ENCODE data around the gene UIMC1.

Gene UIMC1

GRCh38 chr5:176865964-176866363, 140.6 kb downstream of the UIMC1 start:
- H3K36me3 ChIP-seq (ENCODE audit: control insufficient read depth, insufficient read depth, low read length, severe bottlenecking), result no peaks in the 10 kb centered on the region
- no peak for DNase-seq (ENCODE audit: low read depth)
- H3K27me3 ChIP-seq (replicated peaks; ENCODE audit: control insufficient read depth, insufficient read depth, low read length), result peaks cover 65% of the 10 kb centered on the region
- H3K9me3 ChIP-seq (ENCODE audit: control insufficient read depth, low read length), result no peaks in the 10 kb centered on the region
- no peak overlapping the region for H3K9ac ChIP-seq (ENCODE audit: low read length)
- H3K4me3 ChIP-seq (ENCODE audit: low read length), result no peak overlapping the region
- H3K4me1 ChIP-seq (ENCODE audit: control insufficient read depth, insufficient read depth, low read length), result no peaks in the 10 kb centered on the region

- Histone ChIP-seq H3K36me3 (ENCODE audit: control insufficient read depth, insufficient read depth, low read length, severe bottlenecking) (no peaks in the 10 kb centered on the region), H3K4me3 (ENCODE audit: low read length) (no peak overlapping the region), H3K9ac (ENCODE audit: low read length) (no peak overlapping the region), H3K9me3 (ENCODE audit: control insufficient read depth, low read length) (no peaks in the 10 kb centered on the region), H3K27me3 (replicated peaks; ENCODE audit: control insufficient read depth, insufficient read depth, low read length) (peaks cover 68% of the 10 kb centered on the region), H3K4me1 (ENCODE audit: control insufficient read depth, insufficient read depth, low read length) (no peaks in the 10 kb centered on the region)
- DNase-seq (ENCODE audit: low read depth), result no peak
Observed at GRCh38 chr5:176864755-176865154, 141.8 kb downstream of the UIMC1 start.

- no peak for DNase-seq (ENCODE audit: low read depth)
- H3K9me3 ChIP-seq (ENCODE audit: control insufficient read depth, low read length), result no peaks in the 10 kb centered on the region
- peaks cover 68% of the 10 kb centered on the region for H3K27me3 ChIP-seq (replicated peaks; ENCODE audit: control insufficient read depth, insufficient read depth, low read length)
- no peaks in the 10 kb centered on the region for H3K36me3 ChIP-seq (ENCODE audit: control insufficient read depth, insufficient read depth, low read length, severe bottlenecking)
- no peak overlapping the region for H3K4me3 ChIP-seq (ENCODE audit: low read length)
- no peak overlapping the region for H3K9ac ChIP-seq (ENCODE audit: low read length)
- H3K4me1 ChIP-seq (ENCODE audit: control insufficient read depth, insufficient read depth, low read length), result no peaks in the 10 kb centered on the region
Observed at GRCh38 chr5:176863765-176864098, 142.8 kb downstream of the UIMC1 start.

DNA sequence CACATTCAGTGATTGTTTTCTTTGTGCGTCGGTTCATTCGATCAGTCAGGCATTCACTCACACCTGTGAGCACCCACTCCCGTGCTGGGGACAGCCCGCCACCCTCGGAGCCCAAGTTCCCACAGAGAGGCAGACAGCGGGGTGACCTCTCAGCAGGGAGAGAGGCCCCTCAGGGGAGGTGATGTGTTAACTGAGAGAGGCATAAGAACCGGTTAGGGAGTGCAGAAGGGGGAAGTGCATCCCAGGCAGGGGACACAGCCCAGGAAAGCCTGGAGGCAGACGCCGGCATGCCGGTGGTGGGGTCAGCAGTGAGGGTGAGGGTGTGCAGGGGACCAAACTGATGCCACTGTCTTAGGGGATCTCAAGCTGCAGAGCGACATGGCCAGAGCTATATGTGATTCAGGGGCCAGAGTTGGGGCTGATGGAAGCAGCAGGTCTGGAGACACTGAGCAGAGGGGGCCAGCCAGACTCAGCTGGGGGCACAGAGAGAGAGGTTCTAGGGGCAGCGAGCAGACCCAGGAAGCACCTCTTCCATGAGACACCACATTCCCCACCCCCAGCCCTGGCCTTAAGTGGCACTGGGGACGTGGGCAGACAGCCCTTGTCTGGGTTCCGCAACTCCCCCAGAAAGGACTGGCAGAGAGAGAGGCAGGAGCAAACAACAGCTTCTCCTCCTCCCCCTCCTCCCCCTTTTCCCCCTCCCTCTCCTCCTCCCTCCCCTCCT, 143.4 kb downstream of the UIMC1 start:
- Histone ChIP-seq H3K4me3 (ENCODE audit: low read length) (no peak overlapping the region), H3K9ac (ENCODE audit: low read length) (no peak overlapping the region), H3K36me3 (ENCODE audit: control insufficient read depth, insufficient read depth, low read length, severe bottlenecking) (no peaks in the 10 kb centered on the region), H3K4me1 (ENCODE audit: control insufficient read depth, insufficient read depth, low read length) (no peaks in the 10 kb centered on the region), H3K27me3 (replicated peaks; ENCODE audit: control insufficient read depth, insufficient read depth, low read length) (peaks cover 64% of the 10 kb centered on the region), H3K9me3 (ENCODE audit: control insufficient read depth, low read length) (no peaks in the 10 kb centered on the region)
- no peak for DNase-seq (ENCODE audit: low read depth)

DNA sequence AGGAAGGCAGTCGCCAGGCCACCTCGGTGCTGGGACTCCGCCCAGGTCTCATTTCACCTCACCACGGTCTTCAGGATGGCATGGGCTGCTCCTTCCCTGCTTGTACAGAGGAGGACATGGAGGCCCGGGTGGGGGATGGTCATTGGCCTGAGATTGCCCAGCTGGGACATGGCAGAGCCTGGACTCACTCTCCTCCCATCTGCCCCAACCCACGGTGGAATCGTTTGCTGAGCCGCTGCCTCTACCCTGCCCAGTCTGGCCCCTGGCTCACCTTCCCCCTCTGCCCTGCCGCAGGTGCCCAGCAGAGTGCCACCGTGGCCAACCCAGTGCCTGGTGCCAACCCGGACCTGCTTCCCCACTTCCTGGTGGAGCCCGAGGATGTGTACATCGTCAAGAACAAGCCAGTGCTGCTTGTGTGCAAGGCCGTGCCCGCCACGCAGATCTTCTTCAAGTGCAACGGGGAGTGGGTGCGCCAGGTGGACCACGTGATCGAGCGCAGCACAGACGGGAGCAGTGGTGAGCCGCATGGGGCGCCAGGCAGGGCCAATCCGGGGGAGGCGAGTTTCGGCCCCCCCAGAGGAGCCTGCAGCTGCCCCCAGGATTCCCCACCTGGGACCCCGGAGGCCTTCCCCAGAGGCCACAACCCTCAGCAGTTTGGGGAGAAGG, 144.1 kb downstream of the UIMC1 start:
- H3K36me3 ChIP-seq (ENCODE audit: control insufficient read depth, insufficient read depth, low read length, severe bottlenecking), result no peaks in the 10 kb centered on the region
- H3K4me3 ChIP-seq (ENCODE audit: low read length), result no peak overlapping the region
- peaks cover 66% of the 10 kb centered on the region for H3K27me3 ChIP-seq (replicated peaks; ENCODE audit: control insufficient read depth, insufficient read depth, low read length)
- H3K9ac ChIP-seq (ENCODE audit: low read length), result no peak overlapping the region
- DNase-seq (ENCODE audit: low read depth), result no peak
- no peaks in the 10 kb centered on the region for H3K4me1 ChIP-seq (ENCODE audit: control insufficient read depth, insufficient read depth, low read length)
- no peaks in the 10 kb centered on the region for H3K9me3 ChIP-seq (ENCODE audit: control insufficient read depth, low read length)

DNA sequence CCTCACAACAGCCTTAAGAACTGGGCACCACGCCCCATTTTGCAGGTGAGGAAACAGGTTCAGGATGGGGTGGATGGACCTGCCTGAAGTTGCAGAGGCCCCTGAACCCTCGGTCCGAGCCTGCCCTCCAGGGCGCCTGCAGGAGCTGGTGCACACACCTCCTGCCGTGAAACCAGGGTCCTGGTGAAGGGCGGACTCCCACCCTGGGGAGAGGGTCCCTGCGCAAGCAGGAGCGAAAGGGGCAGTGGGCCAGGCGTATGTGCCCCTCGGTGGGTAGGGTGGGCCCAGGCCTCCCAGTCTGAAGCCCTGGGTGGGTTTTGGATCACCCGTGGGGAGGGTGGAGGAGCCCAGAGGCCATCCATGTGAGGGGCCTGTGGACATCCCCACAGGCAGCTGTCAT, 145.3 kb downstream of the UIMC1 start:
- H3K27me3 ChIP-seq (replicated peaks; ENCODE audit: control insufficient read depth, insufficient read depth, low read length), result peaks cover 66% of the 10 kb centered on the region
- no peaks in the 10 kb centered on the region for H3K36me3 ChIP-seq (ENCODE audit: control insufficient read depth, insufficient read depth, low read length, severe bottlenecking)
- no peak for DNase-seq (ENCODE audit: low read depth)
- H3K9me3 ChIP-seq (ENCODE audit: control insufficient read depth, low read length), result no peaks in the 10 kb centered on the region
- H3K9ac ChIP-seq (ENCODE audit: low read length), result no peak overlapping the region
- H3K4me3 ChIP-seq (ENCODE audit: low read length), result no peak overlapping the region
- no peaks in the 10 kb centered on the region for H3K4me1 ChIP-seq (ENCODE audit: control insufficient read depth, insufficient read depth, low read length)

- H3K9me3 ChIP-seq (ENCODE audit: control insufficient read depth, low read length), result no peaks in the 10 kb centered on the region
- H3K36me3 ChIP-seq (ENCODE audit: control insufficient read depth, insufficient read depth, low read length, severe bottlenecking), result no peaks in the 10 kb centered on the region
- no peak for DNase-seq (ENCODE audit: low read depth)
- peaks cover 61% of the 10 kb centered on the region for H3K27me3 ChIP-seq (replicated peaks; ENCODE audit: control insufficient read depth, insufficient read depth, low read length)
- no peak overlapping the region for H3K4me3 ChIP-seq (ENCODE audit: low read length)
- no peaks in the 10 kb centered on the region for H3K4me1 ChIP-seq (ENCODE audit: control insufficient read depth, insufficient read depth, low read length)
- H3K9ac ChIP-seq (ENCODE audit: low read length), result no peak overlapping the region
Observed at GRCh38 chr5:176860381-176860780, 146.2 kb downstream of the UIMC1 start.

DNA sequence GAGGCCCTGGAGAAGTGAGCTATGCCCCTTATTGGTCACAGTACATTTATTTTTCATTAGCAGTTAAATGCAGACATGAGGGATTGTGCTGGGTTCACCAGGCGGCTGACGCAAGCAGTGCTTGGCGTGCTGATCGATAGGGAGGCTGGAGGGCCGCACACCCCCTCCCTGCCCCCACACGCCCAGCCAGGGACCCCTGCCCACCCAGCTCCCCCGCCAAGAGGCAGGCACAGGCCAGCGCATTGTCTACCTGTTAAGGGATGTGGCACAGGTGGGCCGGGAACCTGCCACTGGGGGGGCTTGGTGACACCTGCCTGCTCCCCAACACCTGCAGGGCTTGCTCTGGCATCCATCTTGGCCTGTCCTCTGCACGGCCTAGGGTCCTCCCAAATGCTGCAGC, 146.7 kb downstream of the UIMC1 start:
- Histone ChIP-seq H3K9ac (ENCODE audit: low read length) (no peak overlapping the region), H3K9me3 (ENCODE audit: control insufficient read depth, low read length) (no peaks in the 10 kb centered on the region), H3K27me3 (replicated peaks; ENCODE audit: control insufficient read depth, insufficient read depth, low read length) (peaks cover 62% of the 10 kb centered on the region), H3K4me1 (ENCODE audit: control insufficient read depth, insufficient read depth, low read length) (no peaks in the 10 kb centered on the region), H3K36me3 (ENCODE audit: control insufficient read depth, insufficient read depth, low read length, severe bottlenecking) (no peaks in the 10 kb centered on the region), H3K4me3 (ENCODE audit: low read length) (no peak overlapping the region)
- no peak for DNase-seq (ENCODE audit: low read depth)

DNA sequence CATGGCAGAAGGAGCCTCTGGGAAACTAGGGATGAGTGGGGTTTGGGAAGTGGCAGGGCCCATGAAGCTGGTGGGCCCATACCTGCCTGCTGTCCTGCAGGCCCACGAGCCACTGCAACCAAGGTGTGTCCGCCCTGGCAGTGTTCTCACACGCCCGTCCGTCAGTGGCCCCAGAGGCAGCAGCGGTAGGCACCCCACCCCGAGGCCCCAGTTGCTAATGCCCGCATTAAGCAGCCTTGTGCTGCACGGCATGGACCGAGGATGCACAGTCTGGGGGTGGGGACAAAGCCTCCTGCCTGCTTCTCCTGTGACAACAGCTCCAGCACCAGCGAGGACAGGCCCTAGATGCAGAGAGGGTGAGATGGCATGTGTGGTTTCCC, 148.7 kb downstream of the UIMC1 start:
- Histone ChIP-seq H3K4me3 (ENCODE audit: low read length) (no peak overlapping the region), H3K9me3 (ENCODE audit: control insufficient read depth, low read length) (no peaks in the 10 kb centered on the region), H3K36me3 (ENCODE audit: control insufficient read depth, insufficient read depth, low read length, severe bottlenecking) (no peaks in the 10 kb centered on the region), H3K9ac (ENCODE audit: low read length) (no peak overlapping the region), H3K27me3 (replicated peaks; ENCODE audit: control insufficient read depth, insufficient read depth, low read length) (peaks cover 61% of the 10 kb centered on the region), H3K4me1 (ENCODE audit: control insufficient read depth, insufficient read depth, low read length) (no peaks in the 10 kb centered on the region)
- no peak for DNase-seq (ENCODE audit: low read depth)

- Histone ChIP-seq H3K36me3 (ENCODE audit: control insufficient read depth, insufficient read depth, low read length, severe bottlenecking) (no peaks in the 10 kb centered on the region), H3K9ac (ENCODE audit: low read length) (no peak overlapping the region), H3K4me1 (ENCODE audit: control insufficient read depth, insufficient read depth, low read length) (no peaks in the 10 kb centered on the region), H3K27me3 (replicated peaks; ENCODE audit: control insufficient read depth, insufficient read depth, low read length) (peaks cover 60% of the 10 kb centered on the region), H3K9me3 (ENCODE audit: control insufficient read depth, low read length) (no peaks in the 10 kb centered on the region), H3K4me3 (ENCODE audit: low read length) (no peak overlapping the region)
- no peak for DNase-seq (ENCODE audit: low read depth)
Observed at GRCh38 chr5:176857216-176857893, 149.2 kb downstream of the UIMC1 start.

DNA sequence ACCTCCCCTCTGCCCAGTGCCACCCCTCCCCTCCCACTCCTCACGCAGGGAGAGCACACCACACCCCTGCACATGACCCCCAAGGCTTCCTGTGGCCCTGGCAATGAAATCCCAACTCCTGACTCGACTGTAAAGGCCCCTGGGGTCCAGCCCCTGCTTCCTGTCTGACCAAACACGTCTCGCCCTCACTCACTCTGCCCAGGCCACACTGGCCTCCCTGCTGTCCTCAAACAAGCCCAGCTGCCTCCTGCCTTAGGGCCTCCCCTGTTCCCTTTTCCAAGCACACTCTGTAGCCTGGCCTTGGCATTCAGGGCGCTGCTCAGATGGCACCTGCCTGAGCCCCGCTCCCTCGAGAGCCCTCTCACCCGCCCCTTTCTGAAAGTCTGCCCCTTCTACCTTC, 149.8 kb downstream of the UIMC1 start:
- no peak overlapping the region for H3K9ac ChIP-seq (ENCODE audit: low read length)
- no peaks in the 10 kb centered on the region for H3K36me3 ChIP-seq (ENCODE audit: control insufficient read depth, insufficient read depth, low read length, severe bottlenecking)
- H3K27me3 ChIP-seq (replicated peaks; ENCODE audit: control insufficient read depth, insufficient read depth, low read length), result peaks cover 54% of the 10 kb centered on the region
- no peaks in the 10 kb centered on the region for H3K9me3 ChIP-seq (ENCODE audit: control insufficient read depth, low read length)
- no peak for DNase-seq (ENCODE audit: low read depth)
- no peaks in the 10 kb centered on the region for H3K4me1 ChIP-seq (ENCODE audit: control insufficient read depth, insufficient read depth, low read length)
- no peak overlapping the region for H3K4me3 ChIP-seq (ENCODE audit: low read length)

Data from adipocyte (in vitro differentiated cells).